ENCODE measurements around the gene GNS. TPM values are rescaled to one million over a fixed set of nuclear protein-coding genes. Genes with fewer than 3 reads are reported as not detected.

GNS gene
- total and polyA plus RNA-seq, 10 of the 15 experiments (the other 5 are each of a cell fraction or from before 2014, with no cell fraction given), result 4.1 to 33.8 (median 19.1) TPM

DNA sequence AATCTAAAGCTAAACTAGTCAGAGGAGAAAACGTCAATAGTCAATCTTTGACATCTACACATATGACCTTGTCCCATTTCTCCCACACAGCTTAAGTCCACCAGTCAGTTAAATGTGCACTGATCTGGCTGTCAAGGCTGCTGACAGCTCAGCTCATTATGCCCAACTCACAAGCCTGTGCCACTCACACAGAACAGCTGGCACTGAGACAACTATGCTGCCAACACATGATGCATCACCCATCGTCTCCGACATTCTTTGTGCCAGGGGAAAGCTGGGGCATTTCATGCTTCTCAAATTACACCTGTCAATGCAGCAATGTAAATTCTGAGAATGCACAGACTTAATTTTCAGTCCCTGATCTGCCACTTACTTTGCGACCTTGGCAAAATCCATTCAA, 25.3 kb downstream of the GNS start:
- Histone ChIP-seq H3K27me3 (replicated peaks in 1 of 2; ENCODE audit: control insufficient read depth in 2 of 2, insufficient read depth in 2 of 2, low read length in 1 of 2) (no peaks in the 10 kb centered on the region), H2AFZ (ENCODE audit: control insufficient read depth, low read depth, low read length) (no peak overlapping the region), H3K4me1 (ENCODE audit: control insufficient read depth, insufficient read depth, low read length) (peaks cover 6% of the 10 kb centered on the region), H3K4me2 (ENCODE audit: control insufficient read depth, insufficient read depth) (no peak overlapping the region), H3K4me3 (no peak overlapping the region), H4K20me1 (ENCODE audit: control insufficient read depth, insufficient read depth) (no peaks in the 10 kb centered on the region), H3K9ac (ENCODE audit: control insufficient read depth, insufficient read depth, low read length) (no peak overlapping the region), H3K27ac (ENCODE audit: control insufficient read depth, insufficient read depth) (no peak overlapping the region), H3K36me3 (ENCODE audit: control insufficient read depth in 2 of 2, insufficient read depth in 2 of 2, low read length in 1 of 2) (peaks cover 0 to 12% of the 10 kb centered on the region in 2 experiments; a peak in 2 of 4 replicates), H3K9me3 (replicated peaks; ENCODE audit: control insufficient read depth, insufficient read depth, low read length) (no peaks in the 10 kb centered on the region), H3K79me2 (ENCODE audit: control insufficient read depth, insufficient read depth, low read length) (no peaks in the 10 kb centered on the region)
- ChIA-PET CTCF (interaction anchor here (0.6 to 1.0 kb wide), 2 partner anchors 68 to 185 kb away, joined by 3 read pairs; no protein-coding TSS in a partner anchor), RAD21 (ENCODE audit: unreplicated experiment) (no interaction called here), POLR2A (no interaction called here), SMC1A (ENCODE audit: uncharacterized antibody, unreplicated experiment) (interaction anchor here (1.0 to 1.2 kb wide), 3 partner anchors 12 to 26 kb away, joined by 3 to 4 read pairs (median 3); no protein-coding TSS in a partner anchor)
- TF ChIP-seq RFX5 (IDR thresholded peaks at IDR 0.05; ENCODE audit: low read depth, low read length) (no peak), BRCA1 (IDR thresholded peaks at IDR 0.05; ENCODE audit: low read depth, low read length) (no peak), MYC (IDR thresholded peaks at IDR 0.05; ENCODE audit: insufficient read depth, insufficient read length, insufficient replicate concordance, low read length, severe bottlenecking) (no peak), SPI1 (IDR thresholded peaks at IDR 0.05; ENCODE audit: borderline replicate concordance, insufficient read depth, low read depth, low read length) (no peak), NBN (IDR thresholded peaks at IDR 0.05) (no peak), HDAC6 (IDR thresholded peaks at IDR 0.05; ENCODE audit: unreplicated experiment) (no peak), HCFC1 (IDR thresholded peaks at IDR 0.05; ENCODE audit: low read length) (no peak), SRF (IDR thresholded peaks at IDR 0.05; ENCODE audit: low read depth in 2 of 2, low read length in 2 of 2) (no peak), DPF2 (IDR thresholded peaks at IDR 0.05) (no peak), EGR1 (IDR thresholded peaks at IDR 0.05; ENCODE audit: borderline replicate concordance in 1 of 2, low read depth in 2 of 2, low read length in 2 of 2) (no peak), ESRRA (IDR thresholded peaks at IDR 0.05; ENCODE audit: low read length) (no peak), BHLHE40 (IDR thresholded peaks at IDR 0.05; ENCODE audit: borderline replicate concordance in 1 of 2, low read depth in 2 of 2, low read length in 1 of 2) (no peak), KDM1A (IDR thresholded peaks at IDR 0.05; ENCODE audit: borderline replicate concordance) (no peak)
- intact Hi-C loops (cut with micrococcal nuclease; ENCODE audit: unreplicated experiment) (no loop called here), in situ Hi-C loops (cut with MboI) (no loop called here)
- no peak for DNase-seq (ENCODE audit: low read depth, low spot score)
- no peak for ATAC-seq
- FAIRE-seq, result no peak
- WGBS (ENCODE audit: insufficient coverage, insufficient replicate concordance, low lambda C conversion rate, missing lambda C conversion rate), result 99% methylated on average over 4 of the region's 4 CpGs
- no TSS peak for BruUV-seq (replicated peaks)

Data from GM12878 (cell line).